Natural killer cell (primary cell): Measurements from ENCODE around the gene AMPD3. TPM values are rescaled to one million over a fixed set of nuclear protein-coding genes. Genes with fewer than 3 reads are reported as not detected.

Source experiments
- ATAC-seq, 3 donors: fragments of 150-1000 bp in 2 of 3; fragments of 200-7000 bp in 1 of 3; cut with Tn5 transposase; 1 replicate in 1 of 3; 2 replicates in 2 of 3; pipeline ENCODE4 v1.10.0; 2021; ENCODE audit warnings: mild to moderate bottlenecking in 2 of 3, moderate library complexity in 2 of 3
- DNase-seq, 2 donors: peaks; one replicate each; pipeline versions ENCODE4 v3.0.0 to v3.0.0-alpha.2; 2013 to 2021; ENCODE audit warnings: mixed read lengths in 1 of 2
- H3K27ac ChIP-seq: one replicate; pipeline ENCODE4 v1.5.1; 2013; ENCODE audit warnings: mild to moderate bottlenecking, low read length
- H3K27me3 ChIP-seq: one replicate; pipeline ENCODE4 v1.6.1; 2013; ENCODE audit warnings: low read length; ENCODE audit not compliant: control insufficient read depth, insufficient read depth
- H3K36me3 ChIP-seq: one replicate; pipeline ENCODE4 v1.6.1; 2013; ENCODE audit warnings: low read length; ENCODE audit not compliant: control insufficient read depth, insufficient read depth
- H3K4me1 ChIP-seq: one replicate; pipeline ENCODE4 v1.6.1; 2013; ENCODE audit warnings: low read length; ENCODE audit not compliant: control insufficient read depth, insufficient read depth
- H3K4me3 ChIP-seq: one replicate; pipeline ENCODE4 v1.5.1; 2013; ENCODE audit warnings: low read length
- H3K9me3 ChIP-seq: one replicate; pipeline ENCODE4 v1.6.1; 2013; ENCODE audit warnings: low read length; ENCODE audit not compliant: control insufficient read depth, insufficient read depth
- H3K27ac Mint-ChIP-seq, 2 donors: one replicate each; pipeline ENCODE4 v1.8.0; 2022; ENCODE audit warnings: mild to moderate bottlenecking in 2 of 2, mixed read lengths in 2 of 2, moderate library complexity in 1 of 2
- H3K27me3 Mint-ChIP-seq, 2 donors: one replicate each; pipeline ENCODE4 v1.8.0; 2022; ENCODE audit warnings: low read depth in 2 of 2, mixed read lengths in 2 of 2
- H3K36me3 Mint-ChIP-seq: one replicate; pipeline ENCODE4 v1.8.0; 2022; ENCODE audit warnings: mixed read lengths
- H3K4me1 Mint-ChIP-seq, 2 donors: one replicate each; pipeline ENCODE4 v1.8.0; 2022; ENCODE audit warnings: mixed read lengths in 2 of 2
- H3K4me3 Mint-ChIP-seq: one replicate; pipeline ENCODE4 v1.8.0; 2022; ENCODE audit warnings: mild to moderate bottlenecking, moderate library complexity, mixed read lengths
- H3K9me3 Mint-ChIP-seq, 2 donors: one replicate each; pipeline ENCODE4 v1.8.0; 2022; ENCODE audit warnings: mixed read lengths in 2 of 2
- CTCF ChIP-seq: fragments of 200-600 bp; IDR thresholded peaks from one replicate; pipeline ENCODE4 v1.8.0; 2022; ENCODE audit warnings: antibody characterized with exemption
- WGBS: methylation state at CpG from one replicate; pipeline ENCODE4 v1.1.7; 2013; ENCODE audit warnings: missing lambda C conversion rate; ENCODE audit not compliant: insufficient coverage; 5-methylcytosine and 5-hydroxymethylcytosine counted together
- intact Hi-C: fragments of 100-400 bp; cut with micrococcal nuclease; formaldehyde crosslinking; loops from one replicate; pipeline ENCODE4 v1.14.2; 2022
- total RNA-seq, 4 donors: library from RNA; stranded (reverse); fragments of 120-200 nt in 1 of 4; gene quantifications; one replicate each; pipeline versions ENCODE4 v1.2.3 to v1.2.4, GENCODE V29; 2013 to 2022

Gene AMPD3
- total RNA-seq, 3 donors from 2014 or later (not counting 1 experiment from before 2014, with no cell fraction given), result 5.5 to 9.2 (median 6.8) TPM

DNA sequence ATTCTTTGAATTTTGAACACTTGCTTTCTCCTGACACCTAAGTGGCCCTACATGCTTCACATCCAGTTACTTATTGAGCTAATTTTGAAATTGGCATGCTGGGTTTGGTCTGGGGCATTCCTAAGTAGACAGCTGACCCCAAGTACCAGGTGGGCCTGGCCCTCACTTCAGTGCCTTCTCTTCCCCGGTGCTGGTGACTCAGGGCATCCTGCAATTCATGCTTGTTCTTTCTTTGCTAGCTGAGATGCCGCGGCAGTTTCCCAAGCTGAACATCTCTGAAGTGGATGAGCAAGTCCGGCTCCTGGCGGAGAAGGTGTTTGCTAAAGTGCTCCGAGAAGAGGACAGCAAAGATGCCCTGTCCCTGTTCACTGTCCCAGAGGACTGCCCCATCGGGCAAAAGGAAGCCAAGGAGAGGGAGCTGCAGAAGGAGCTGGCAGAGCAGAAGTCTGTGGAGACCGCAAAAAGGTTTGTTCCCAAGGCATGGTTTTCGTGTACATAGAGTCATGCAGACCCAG lies 6.3 kb downstream of the AMPD3 start:
- peaks cover 19% of the 10 kb centered on the region for H3K36me3 ChIP-seq
- 96% methylated on average over 9 of the region's 9 CpGs for WGBS
- intact Hi-C loops, result no loop called here
- peaks cover 47% of the 10 kb centered on the region for H3K4me1 ChIP-seq
- H3K27ac ChIP-seq, result no peak overlapping the region
- Mint-ChIP-seq H3K4me1 (peaks cover 33 to 34% of the 10 kb centered on the region in 2 donors), H3K27me3 (no peaks in the 10 kb centered on the region), H3K9me3 (no peaks in the 10 kb centered on the region), H3K36me3 (peaks cover 7% of the 10 kb centered on the region), H3K27ac (no peak overlapping the region), H3K4me3 (no peak overlapping the region)
- H3K9me3 ChIP-seq, result no peaks in the 10 kb centered on the region
- no peaks in the 10 kb centered on the region for H3K27me3 ChIP-seq
- no peak for TF ChIP-seq CTCF
- no peak overlapping the region for H3K4me3 ChIP-seq
- DNase-seq (no peak), ATAC-seq (no peak)

GRCh38 chr11:10462746-10463300 lies 7.8 kb downstream of the AMPD3 start:
- H3K4me1 Mint-ChIP-seq, result peaks cover 33 to 37% of the 10 kb centered on the region in 2 donors

DNA sequence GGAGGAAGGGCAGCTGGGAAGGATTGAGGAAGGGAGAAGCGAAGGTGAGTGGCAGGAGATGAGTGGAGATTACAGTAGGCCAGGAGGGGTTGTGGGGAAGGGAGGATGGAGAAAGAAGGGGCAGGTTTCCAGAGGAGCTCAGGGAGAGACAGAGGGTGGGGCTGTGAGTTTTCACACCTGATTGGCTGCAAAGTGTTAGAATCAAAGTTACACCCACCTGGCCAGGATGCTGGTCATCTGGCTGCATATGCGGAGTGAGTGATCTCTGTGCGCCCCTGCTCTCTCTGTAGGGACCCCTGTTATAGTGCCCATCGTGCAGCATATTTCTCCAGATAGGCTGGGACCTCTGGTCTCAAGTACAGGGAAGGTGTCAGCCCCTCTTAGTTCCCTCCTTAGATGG lies 18.3 kb downstream of the AMPD3 start:
- no peak overlapping the region for H3K4me3 Mint-ChIP-seq
- Histone ChIP-seq H3K36me3 (peaks cover 1% of the 10 kb centered on the region), H3K9me3 (no peaks in the 10 kb centered on the region), H3K27ac (no peak overlapping the region), H3K4me3 (no peak overlapping the region), H3K27me3 (no peaks in the 10 kb centered on the region), H3K4me1 (peaks cover 23% of the 10 kb centered on the region)
- peaks cover 25 to 35% of the 10 kb centered on the region in 2 donors for H3K4me1 Mint-ChIP-seq
- TF ChIP-seq CTCF, result no peak
- H3K27ac Mint-ChIP-seq, result no peak overlapping the region
- 81% methylated on average over 4 of the region's 4 CpGs for WGBS
- intact Hi-C loops, result no loop called here
- ATAC-seq (peak in 1 of 3 donors; percentile 24), DNase-seq (no peak)
- H3K36me3 Mint-ChIP-seq, result no peaks in the 10 kb centered on the region
- H3K9me3 Mint-ChIP-seq, result no peaks in the 10 kb centered on the region
- peaks cover 0 to 4% of the 10 kb centered on the region in 2 donors for H3K27me3 Mint-ChIP-seq

More at GRCh38 chr11:10462746-10463300, 7.8 kb downstream of the AMPD3 start:
- Histone ChIP-seq H3K4me1 (peaks cover 37% of the 10 kb centered on the region), H3K36me3 (peaks cover 19% of the 10 kb centered on the region), H3K27ac (no peak overlapping the region), H3K27me3 (no peaks in the 10 kb centered on the region), H3K9me3 (no peaks in the 10 kb centered on the region), H3K4me3 (no peak overlapping the region)
- no peak for TF ChIP-seq CTCF
- Mint-ChIP-seq H3K36me3 (peaks cover 15% of the 10 kb centered on the region), H3K27me3 (peaks cover 3 to 6% of the 10 kb centered on the region in 2 donors), H3K27ac (no peak overlapping the region), H3K9me3 (no peaks in the 10 kb centered on the region), H3K4me3 (no peak overlapping the region)
- WGBS, result 93% methylated on average over 5 of the region's 5 CpGs
- intact Hi-C loops, result no loop called here
- DNase-seq (no peak), ATAC-seq (no peak)

GRCh38 chr11:10474551-10474950 lies 19.5 kb downstream of the AMPD3 start:
- Histone ChIP-seq H3K27me3 (no peaks in the 10 kb centered on the region), H3K4me1 (peaks cover 23% of the 10 kb centered on the region), H3K9me3 (no peaks in the 10 kb centered on the region), H3K4me3 (no peak overlapping the region), H3K36me3 (peaks cover 7% of the 10 kb centered on the region), H3K27ac (no peak overlapping the region)
- no peaks in the 10 kb centered on the region for H3K27me3 Mint-ChIP-seq
- intact Hi-C loops, result no loop called here
- H3K9me3 Mint-ChIP-seq, result no peaks in the 10 kb centered on the region
- H3K4me1 Mint-ChIP-seq, result peaks cover 25 to 35% of the 10 kb centered on the region in 2 donors
- ATAC-seq (no peak), DNase-seq (no peak)
- no peak overlapping the region for H3K4me3 Mint-ChIP-seq
- H3K36me3 Mint-ChIP-seq, result no peaks in the 10 kb centered on the region
- peak overlapping the region in 1 of 2 donors; percentile 10 for H3K27ac Mint-ChIP-seq
- 97% methylated on average over 2 of the region's 2 CpGs for WGBS
- TF ChIP-seq CTCF, result no peak
